SH-SY5Y (cell line): ENCODE measurements around the gene GARIN3.

ENCODE experiments used
- GATA2 ChIP-seq: IDR thresholded peaks from 2 replicates; pipeline ENCODE4 v1.6.1; 2011; ENCODE audit warnings: mild to moderate bottlenecking, low read depth, low read length
- GATA3 ChIP-seq: IDR thresholded peaks from 2 replicates; pipeline ENCODE4 v1.6.1; 2011; ENCODE audit warnings: low read depth, mild to moderate bottlenecking, low read length, moderate library complexity

The GARIN3 gene

DNA sequence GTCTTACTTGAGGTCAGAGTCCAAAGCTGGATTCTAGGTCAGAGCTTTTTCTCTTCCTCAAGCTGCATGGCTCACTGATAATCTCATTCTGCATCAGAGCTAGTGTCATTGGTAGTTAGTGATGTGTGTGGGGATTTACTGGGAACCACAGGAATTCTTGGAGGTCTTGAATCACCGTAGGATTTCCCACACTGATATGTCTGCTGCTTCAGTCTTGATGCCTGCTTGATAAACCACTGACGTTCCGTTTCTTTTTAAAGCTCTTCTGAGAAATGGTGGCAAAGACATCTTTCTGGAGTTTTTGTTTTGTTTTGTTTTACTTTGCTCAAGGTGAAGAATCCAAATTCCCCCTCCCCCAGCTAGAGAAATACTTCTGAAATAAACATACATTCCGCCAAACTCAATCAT is 1.2 kb upstream of the GARIN3 start:
- TF ChIP-seq GATA3 (no peak), GATA2 (no peak)

DNA sequence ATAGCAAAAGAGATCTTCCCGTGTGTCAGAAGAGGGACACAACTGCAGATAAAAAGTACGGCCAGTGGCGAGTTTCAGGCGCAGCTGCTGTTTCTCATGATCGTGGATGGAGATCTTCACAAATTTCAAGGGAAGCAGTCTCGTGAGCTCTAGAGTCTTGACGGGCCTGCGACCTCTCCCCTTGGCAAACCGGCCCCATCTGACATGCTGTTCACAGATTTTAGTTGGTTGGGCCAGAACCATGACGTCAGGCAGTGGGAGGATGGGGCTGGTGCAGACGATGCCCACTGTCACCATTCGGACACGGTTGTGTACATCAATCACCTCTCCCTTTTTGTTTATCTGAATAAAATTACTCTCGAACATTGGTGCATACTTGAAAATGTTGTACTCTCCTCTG is 396 bp downstream of the GARIN3 start:
- TF ChIP-seq GATA3 (no peak), GATA2 (no peak)

DNA sequence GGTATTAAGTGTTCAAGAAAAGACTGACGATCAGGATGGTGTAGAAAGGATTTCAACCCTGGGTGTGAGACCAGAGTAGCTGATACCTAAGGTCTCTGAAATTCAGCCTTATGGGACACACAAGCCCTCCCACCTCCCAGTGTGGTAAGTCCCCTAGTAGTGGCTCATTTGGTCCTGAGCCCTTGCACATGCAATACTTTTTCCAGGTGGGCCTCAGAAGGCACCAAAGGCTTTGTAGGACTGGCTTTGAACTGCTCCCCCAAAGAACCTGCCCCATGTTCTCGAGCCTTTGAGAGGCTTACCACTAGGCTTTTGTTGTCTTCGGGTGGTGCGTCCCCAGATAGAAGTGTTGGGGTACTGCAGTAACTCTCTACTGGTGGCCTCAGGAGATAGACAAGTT is 803 bp downstream of the GARIN3 start:
- TF ChIP-seq GATA2: no peak
- no peak for TF ChIP-seq GATA3

DNA sequence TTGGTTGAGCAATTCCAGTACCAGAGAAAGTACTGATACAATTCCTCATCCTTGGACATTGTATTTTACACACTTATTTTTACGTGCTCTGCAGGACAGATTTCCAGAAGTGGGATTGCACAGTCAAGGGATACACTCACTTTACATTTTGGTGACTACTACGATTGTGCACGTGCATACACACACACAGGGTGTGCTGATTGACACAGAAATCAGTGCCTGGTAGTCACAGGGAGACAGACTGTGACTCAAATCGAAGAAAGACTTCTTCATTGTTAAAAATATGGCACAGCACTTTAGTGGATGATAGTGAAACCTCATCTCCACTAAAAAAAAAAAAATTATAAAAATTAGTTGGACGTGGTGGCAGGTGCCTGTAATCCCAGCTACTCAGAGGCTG is 1.5 kb downstream of the GARIN3 start:
- TF ChIP-seq GATA2 (no peak), GATA3 (no peak)

DNA sequence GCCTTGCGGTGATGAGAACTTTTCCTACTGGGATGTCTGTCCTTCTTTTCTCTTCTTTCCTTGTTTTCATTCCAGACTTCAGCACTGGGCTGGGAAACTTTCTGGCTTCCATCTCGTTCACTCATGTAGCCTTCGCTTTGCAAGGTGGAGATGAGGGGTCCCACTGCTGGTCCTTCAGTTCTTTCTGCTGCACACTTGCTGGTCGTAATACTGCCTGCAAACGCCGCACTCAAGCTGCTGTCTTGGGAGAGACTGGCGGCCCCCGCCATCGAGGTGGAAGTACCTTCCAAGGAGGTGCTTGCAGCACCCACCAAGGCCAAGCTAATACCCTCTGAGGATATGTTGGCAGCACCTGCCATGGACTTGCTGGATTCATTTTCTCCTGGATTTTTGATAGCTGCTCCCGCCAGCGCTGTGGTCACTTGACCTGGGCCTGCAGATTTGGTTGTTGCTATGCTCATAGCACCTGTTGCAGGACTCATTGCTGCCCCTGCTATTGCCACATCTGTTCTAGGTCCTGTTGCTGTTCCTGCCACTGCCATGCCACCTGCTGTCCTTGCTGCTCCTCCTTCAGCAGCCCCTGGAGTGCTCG is 3.0 kb downstream of the GARIN3 start:
- no peak for TF ChIP-seq GATA3
- TF ChIP-seq GATA2: no peak

DNA sequence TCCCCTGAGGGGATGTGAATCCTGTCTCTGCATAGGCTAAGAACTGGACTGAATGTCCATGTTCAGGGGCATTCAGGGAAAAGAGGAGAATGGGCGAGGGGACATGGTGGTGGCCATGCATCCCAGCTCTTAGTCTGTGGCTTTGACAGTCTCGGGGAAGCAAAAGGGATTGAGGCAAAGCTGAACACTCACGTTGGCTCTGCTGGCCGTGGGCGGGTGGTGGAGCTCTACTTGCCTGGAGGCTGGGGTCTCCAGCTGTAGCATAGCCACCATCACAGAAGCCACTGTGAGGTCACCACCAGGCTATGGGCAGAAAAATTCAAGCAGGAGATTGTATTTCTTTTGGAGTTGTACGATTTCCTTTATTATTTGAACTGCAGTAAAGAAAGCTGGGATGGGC is 4.1 kb downstream of the GARIN3 start:
- TF ChIP-seq GATA3 (no peak), GATA2 (no peak)

DNA sequence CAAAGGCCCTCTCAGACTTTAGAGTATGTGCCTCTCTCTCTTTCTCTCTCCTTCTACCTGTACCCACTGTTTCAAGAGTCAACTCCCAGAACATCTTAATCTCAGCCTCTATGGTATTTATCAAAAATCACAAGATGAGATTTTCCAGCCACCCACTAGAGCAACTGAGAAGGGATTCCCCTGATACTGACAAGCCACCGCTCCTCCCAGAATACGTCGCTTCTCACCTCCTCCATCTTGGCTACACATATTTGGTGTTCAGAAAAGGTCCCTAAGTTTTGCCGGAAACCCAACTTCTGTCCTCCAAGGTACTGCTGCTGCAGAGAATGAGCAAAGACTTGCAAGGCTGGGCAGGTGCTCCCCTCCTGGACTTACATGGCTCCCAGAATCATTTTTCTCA is 6.1 kb downstream of the GARIN3 start:
- no peak for TF ChIP-seq GATA3
- TF ChIP-seq GATA2: no peak

DNA sequence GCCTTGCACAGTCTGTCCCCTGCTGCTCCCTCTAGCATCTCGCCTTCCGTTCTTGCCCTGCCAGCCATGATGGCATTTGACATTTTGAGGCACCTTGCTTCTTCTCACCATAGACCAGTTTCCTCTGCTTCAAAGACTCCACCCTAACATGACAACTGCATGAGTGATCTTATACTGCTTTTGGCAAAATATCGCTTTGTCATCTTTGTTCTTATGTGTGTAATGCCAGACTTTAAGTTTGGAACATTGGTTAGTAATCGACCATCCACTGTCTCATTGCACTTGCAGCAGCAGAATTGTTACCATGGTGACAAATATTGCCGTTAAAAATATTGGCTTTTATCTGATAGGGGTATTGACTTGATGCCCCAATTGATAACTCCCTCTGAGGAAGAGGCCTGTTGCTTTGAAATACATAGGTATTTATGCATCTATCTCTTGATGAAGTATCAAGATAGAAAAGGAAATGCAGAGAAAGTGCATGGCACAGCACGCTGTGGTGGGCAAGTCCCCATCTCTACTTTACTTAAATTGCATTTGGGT is 6.8 kb downstream of the GARIN3 start:
- no peak for TF ChIP-seq GATA2
- TF ChIP-seq GATA3: no peak

DNA sequence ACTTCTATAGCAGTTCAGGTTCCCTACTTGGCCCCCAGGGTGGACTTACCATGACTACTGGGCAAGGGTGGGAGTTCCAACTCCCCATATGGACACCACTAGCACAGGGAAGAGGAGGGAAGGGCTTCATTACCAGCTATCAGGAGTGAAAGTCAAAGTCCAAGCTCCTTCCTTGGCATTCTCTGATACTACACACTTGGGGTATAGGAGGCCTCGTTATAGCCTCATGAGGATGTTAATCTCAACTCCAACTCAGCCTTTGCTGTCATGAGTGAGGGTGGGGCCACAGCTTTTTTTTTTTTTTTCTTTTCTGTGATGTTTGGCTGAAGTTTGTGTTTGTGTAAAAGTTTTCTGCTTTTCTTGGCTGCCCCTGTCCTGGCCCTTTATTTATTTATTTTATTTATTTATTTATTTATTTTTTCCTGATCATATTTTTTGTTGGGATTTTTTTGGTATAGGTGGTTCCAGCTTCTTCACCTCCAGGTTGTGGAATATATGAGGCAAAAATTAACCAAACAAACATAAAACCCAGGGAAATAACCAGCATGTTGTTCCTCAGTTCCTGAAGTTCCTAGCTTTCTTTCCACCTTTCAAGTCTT is 8.7 kb downstream of the GARIN3 start:
- TF ChIP-seq GATA2: no peak
- no peak for TF ChIP-seq GATA3

DNA sequence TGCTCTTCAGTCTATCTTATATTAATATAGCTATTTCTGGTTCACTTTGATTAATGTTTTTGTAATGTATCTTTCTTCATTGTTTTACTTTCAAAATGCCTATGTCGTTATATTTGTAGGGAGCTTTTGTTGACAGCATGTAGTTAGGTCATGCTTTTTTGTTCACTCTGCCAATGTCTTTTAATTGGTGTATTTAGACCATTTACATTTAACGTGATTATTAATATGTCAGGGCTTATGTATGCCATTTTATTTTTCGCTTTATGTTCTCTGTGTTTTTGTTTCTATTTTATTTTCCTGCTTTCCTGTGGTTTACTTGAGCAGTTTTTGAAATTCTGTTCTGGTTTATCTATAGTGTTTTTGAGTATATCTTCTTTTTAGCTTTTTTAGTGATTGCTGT is 10.8 kb downstream of the GARIN3 start:
- no peak for TF ChIP-seq GATA3
- TF ChIP-seq GATA2: no peak

DNA sequence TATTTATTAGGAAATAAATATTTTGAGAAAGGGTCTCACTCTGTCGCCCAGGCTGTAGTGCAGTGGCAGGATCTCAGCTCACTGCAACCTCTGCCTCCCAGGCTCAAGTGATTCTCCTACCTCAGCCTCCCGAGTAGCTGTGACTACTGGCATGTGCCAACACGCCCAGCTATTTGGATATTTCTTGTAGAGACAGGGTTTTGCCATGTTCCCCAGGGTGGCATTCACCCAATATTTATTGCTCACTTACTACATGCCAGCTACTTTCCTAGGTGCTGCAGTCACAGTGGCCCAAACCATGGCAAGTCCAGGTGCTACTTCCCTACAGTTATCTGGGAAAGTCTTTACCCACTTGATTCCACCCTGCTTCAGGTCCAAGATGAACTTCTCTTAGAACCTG is 15.1 kb downstream of the GARIN3 start:
- TF ChIP-seq GATA2 (no peak), GATA3 (no peak)

DNA sequence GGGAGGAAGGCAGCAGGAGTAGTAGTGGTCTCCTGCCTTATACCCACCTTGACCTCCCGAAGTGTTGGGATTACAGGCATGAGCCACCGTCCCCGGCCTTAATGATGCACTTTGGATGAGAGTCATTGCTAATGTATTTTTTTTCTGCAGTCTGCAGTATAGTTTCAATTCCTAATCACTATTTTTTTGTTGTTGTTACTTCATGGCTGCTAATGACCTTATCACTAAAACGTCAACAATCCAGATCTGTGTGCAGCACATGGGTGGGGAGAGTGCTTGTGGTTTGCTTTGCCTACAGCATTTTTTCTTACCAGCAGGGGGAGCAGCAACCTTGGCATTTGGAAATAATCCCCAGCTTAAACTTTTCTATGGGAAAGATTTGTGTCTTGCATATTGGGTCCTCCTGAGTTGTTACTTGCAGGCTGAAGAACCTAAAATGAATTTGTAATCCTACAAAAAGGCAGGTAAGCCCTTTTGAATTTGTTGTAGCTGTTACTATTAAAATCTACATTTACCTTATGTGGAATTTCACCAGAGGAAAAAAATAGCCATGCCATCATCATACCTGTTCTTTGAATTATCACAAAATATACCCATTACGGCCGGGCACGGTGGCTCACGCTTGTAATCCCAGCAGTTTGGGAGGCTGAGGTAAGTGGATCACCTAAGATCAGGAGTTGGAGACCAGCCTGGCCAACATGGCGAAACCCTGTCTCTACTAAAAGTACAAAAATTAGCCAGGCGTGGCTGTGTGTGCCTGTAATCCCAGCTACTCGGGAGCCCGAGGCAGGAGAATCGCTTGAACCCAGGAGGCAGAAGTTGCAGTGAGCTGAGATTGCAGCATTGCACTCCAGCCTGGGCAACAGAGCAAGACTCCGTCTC is 17.1 kb downstream of the GARIN3 start:
- TF ChIP-seq GATA3 (no peak), GATA2 (no peak)

DNA sequence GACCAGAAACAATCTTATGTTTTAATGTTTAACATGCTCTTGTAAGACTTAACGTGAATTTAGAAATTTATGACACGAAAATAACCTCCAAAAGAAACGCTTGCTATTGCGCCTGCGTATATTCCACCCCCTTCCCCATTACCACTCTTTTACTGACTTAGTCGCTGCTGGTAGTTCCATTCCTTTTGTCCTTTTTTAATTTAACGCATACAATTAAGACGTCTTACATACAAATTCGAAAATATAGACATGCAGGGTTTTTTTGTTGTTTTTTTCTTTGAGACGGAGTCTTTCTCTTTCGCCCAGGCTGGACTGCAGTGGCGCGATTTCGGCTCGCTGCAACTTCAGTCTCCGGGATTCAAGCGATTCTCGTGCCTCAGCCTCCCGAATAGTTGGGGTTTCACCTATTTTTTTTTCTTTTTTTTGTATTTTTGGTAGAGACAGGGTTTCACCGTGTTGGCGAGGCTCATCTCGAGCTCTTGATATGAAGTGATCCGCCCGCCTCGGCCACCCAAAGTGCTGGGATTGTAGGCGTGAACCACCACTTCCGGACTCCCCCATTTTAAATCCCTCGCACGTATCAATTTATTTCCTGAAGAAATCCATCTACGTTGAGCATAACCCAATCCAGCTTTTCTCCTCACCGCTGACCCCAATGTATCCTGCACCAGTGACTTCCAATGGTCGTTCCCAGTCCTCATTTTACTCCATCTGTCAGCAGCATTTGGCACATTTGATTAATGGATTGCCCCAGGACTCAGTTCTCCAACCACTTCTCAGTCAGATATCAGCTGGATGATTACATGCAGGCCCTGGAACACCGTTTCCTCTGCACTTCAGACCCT is 22.7 kb downstream of the GARIN3 start:
- no peak for TF ChIP-seq GATA3
- no peak for TF ChIP-seq GATA2

DNA sequence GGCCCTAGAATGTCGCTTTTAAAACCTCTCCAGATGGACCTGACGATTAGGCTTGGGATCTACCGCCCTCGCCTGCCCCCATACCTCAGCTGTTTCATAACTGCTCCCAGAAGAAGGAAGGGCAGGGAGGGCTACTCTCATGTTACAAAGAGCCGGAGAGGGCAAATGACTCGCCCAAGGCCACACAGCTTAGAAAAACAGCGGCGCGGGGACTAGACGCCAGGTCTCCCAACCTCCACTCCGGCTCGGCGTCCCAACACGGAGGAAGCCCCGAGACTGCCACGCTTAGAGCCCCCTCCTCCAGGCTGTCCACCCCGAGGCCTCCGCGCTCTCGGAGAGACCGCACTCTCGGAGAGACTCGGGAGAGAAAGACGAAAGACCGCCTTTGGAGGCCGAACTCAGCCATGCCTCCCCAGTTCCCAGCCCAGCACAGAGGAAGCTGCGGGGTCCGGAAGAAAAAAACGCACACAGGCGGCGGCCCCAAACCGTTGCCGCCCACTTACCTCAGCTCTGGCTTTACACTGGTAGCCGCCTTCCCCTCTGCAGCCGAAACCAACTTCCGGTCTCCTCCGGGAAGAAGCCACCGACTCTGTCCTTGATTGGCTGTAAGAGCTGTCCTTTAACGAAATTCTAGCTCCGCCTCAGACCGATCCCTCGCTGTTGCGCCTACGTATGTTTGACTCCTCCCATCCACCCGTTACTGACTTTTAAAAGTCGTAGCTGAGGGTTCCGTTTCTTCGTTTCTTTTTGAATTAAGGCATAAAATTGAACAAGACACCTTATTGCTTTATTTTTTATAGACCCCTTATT is 23.5 kb downstream of the GARIN3 start, which contains the start of gene MED7:
TSS of gene MED7 (minus strand) at position 549 of the 810 bp plus-strand sequence. CDS start 3,434 bp downstream, outside the sequence.
- TF ChIP-seq GATA2 (no peak), GATA3 (no peak)
